Activated CD8-positive, alpha-beta T cell treated with anti-CD3 and anti-CD28 coated beads for 36 hours (primary cell): ENCODE data around the gene KRT6A. TPM values are rescaled to one million over a fixed set of nuclear protein-coding genes. Genes with fewer than 3 reads are reported as not detected.

Experiments
- ATAC-seq: fragments of 200-7000 bp; cut with Tn5 transposase; one replicate; pipeline ENCODE4 v1.10.0; 2021; ENCODE audit warnings: mild to moderate bottlenecking, moderate library complexity
- CTCF ChIA-PET: fragments of 350-600 bp; sonication (Branson Sonifier 250); formaldehyde crosslinking; loops from one replicate; lab custom pipeline; 2021; ENCODE audit warnings: antibody characterized with exemption; lab: Charles Lee
- POLR2A ChIA-PET: fragments of 350-600 bp; sonication (Branson Sonifier 250); formaldehyde crosslinking; loops from one replicate; lab custom pipeline; 2021; ENCODE audit warnings: antibody characterized with exemption; lab: Charles Lee
- DNase-seq: peaks from one replicate; pipeline ENCODE4 v3.0.0-alpha.2; 2020
- H3K27ac Mint-ChIP-seq: one replicate; pipeline ENCODE4 v1.8.0; 2021; ENCODE audit warnings: mild to moderate bottlenecking, mixed read lengths
- H3K27me3 Mint-ChIP-seq: one replicate; pipeline ENCODE4 v1.8.0; 2021; ENCODE audit warnings: mixed read lengths
- H3K36me3 Mint-ChIP-seq: one replicate; pipeline ENCODE4 v1.8.0; 2021; ENCODE audit warnings: low read depth, mixed read lengths
- H3K4me1 Mint-ChIP-seq: one replicate; pipeline ENCODE4 v1.8.0; 2021; ENCODE audit warnings: low read depth, mixed read lengths
- H3K4me3 Mint-ChIP-seq: one replicate; pipeline ENCODE4 v1.8.0; 2021; ENCODE audit warnings: mild to moderate bottlenecking, moderate library complexity, mixed read lengths
- H3K9me3 Mint-ChIP-seq: one replicate; pipeline ENCODE4 v1.8.0; 2021; ENCODE audit warnings: mixed read lengths
- intact Hi-C: fragments of 100-400 bp; cut with micrococcal nuclease; formaldehyde crosslinking; loops from one replicate; pipeline ENCODE4 v1.10.0; 2022
- total RNA-seq, 2 experiments: library from RNA; stranded (reverse); gene quantifications; one replicate each; pipeline ENCODE4 v1.2.3, GENCODE V29; 2021
- TF ChIP-seq, protein P1 (sequence below): fragments of 200-600 bp; IDR thresholded peaks from one replicate; pipeline ENCODE4 v1.8.0; 2022; ENCODE audit warnings: antibody characterized with exemption, mild to moderate bottlenecking

Gene KRT6A
- total RNA-seq, 2 experiments from 2014 or later = not detected

DNA sequence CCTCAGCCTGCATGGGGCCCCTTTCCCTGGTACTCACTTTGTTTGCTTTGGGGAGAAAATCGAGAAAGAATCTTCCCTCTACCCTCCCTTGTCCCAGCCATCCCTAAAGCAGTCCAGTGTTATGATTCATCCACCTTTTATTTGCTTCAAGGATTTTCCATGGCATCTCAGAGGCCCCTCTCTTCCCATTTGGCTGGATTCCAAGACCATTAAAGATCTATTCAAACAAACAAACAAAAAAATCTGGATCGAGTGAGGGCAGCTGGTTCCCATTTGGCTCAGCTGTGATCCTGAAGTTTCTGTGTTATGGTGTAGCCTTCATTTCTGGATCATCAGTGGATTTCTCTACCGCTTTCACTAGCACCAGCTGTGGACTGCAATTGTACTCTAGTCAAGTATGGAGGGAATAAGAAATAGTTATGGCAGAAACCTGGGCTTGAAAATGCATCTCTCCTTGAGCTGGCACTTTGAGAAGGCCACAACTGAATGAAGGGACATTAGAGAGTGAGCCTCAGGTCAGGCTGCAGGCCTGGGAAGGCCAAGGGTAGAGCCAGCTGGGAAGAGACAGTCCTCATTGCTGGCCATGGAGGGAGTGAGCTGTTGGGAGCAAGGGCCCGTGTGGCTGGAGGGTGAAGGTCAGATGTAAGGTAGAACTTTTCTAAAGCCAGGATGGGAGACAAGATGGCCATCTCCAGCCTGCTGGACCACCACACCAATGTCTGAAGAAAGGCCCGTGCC, 46.2 kb upstream of the KRT6A start:
- CTCF ChIA-PET = interaction anchor here (1.5 kb wide), 1 partner anchor 332 kb away, joined by 3 read pairs; no protein-coding TSS in a partner anchor

DNA sequence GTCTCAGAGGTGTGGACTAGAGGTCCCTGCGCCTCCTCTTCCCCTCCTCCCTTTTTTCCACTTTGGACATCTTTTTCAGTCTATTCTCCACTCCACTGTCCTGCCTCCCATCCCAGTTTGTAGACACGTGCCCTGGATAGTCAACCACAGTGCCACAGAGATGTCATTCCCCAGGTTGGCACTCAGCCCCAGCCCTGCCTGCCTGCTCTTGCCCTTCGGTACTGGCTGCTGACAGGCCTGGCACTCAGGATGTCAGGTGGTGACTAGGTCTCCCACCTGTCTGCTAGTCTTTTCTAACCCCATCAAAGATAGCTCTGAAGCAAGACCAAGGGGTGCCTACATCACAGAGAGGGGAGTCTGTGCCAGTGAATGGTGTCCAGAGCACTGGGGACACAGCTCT, 44.0 kb upstream of the KRT6A start:
- ChIA-PET POLR2A (no interaction called here), CTCF (no interaction called here)
- DNase-seq = no peak
- Mint-ChIP-seq H3K9me3 (no peaks in the 10 kb centered on the region), H3K27ac (no peak overlapping the region), H3K4me1 (no peaks in the 10 kb centered on the region), H3K27me3 (no peaks in the 10 kb centered on the region), H3K4me3 (no peak overlapping the region), H3K36me3 (no peaks in the 10 kb centered on the region)
- no peak for ATAC-seq
- TF ChIP-seq, protein P1, sequence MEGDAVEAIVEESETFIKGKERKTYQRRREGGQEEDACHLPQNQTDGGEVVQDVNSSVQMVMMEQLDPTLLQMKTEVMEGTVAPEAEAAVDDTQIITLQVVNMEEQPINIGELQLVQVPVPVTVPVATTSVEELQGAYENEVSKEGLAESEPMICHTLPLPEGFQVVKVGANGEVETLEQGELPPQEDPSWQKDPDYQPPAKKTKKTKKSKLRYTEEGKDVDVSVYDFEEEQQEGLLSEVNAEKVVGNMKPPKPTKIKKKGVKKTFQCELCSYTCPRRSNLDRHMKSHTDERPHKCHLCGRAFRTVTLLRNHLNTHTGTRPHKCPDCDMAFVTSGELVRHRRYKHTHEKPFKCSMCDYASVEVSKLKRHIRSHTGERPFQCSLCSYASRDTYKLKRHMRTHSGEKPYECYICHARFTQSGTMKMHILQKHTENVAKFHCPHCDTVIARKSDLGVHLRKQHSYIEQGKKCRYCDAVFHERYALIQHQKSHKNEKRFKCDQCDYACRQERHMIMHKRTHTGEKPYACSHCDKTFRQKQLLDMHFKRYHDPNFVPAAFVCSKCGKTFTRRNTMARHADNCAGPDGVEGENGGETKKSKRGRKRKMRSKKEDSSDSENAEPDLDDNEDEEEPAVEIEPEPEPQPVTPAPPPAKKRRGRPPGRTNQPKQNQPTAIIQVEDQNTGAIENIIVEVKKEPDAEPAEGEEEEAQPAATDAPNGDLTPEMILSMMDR = no peak
- intact Hi-C loops = no loop called here

More for the DNA sequence above, 46.2 kb upstream of the KRT6A start:
- Mint-ChIP-seq H3K4me3 (no peak overlapping the region), H3K4me1 (peaks cover 4% of the 10 kb centered on the region), H3K27me3 (no peaks in the 10 kb centered on the region), H3K27ac (no peak overlapping the region), H3K36me3 (no peaks in the 10 kb centered on the region), H3K9me3 (no peaks in the 10 kb centered on the region)
- no peak for DNase-seq
- TF ChIP-seq, protein P1 = no peak
- no peak for ATAC-seq
- POLR2A ChIA-PET = no interaction called here
- intact Hi-C loops = no loop called here

DNA sequence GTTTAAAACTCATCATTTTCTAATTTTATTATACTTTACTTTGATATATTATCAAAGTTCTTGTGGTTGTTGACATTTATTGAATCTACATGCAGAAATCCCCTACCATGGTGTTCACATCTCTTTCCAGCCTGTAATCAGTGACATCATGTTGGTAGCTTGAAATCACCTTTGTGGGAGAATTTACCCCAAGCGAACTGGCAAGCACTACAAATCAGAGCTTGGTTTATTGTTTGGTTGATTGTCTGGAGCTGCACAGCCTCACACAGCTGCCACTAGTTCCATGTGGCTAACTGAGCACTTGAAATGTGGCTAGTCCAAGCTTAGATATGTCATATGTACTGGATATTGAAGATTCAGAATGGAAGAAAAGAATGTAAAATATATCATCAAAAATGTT, 42.5 kb upstream of the KRT6A start:
- Mint-ChIP-seq H3K27ac (no peak overlapping the region), H3K36me3 (no peaks in the 10 kb centered on the region), H3K4me1 (no peaks in the 10 kb centered on the region), H3K9me3 (no peaks in the 10 kb centered on the region), H3K27me3 (no peaks in the 10 kb centered on the region), H3K4me3 (no peak overlapping the region)
- TF ChIP-seq, protein P1 = no peak
- no peak for ATAC-seq
- intact Hi-C loops = no loop called here
- POLR2A ChIA-PET = no interaction called here
- DNase-seq = no peak
- CTCF ChIA-PET = interaction anchor here (1.4 kb wide), 1 partner anchor 344 kb away, joined by 3 read pairs; no protein-coding TSS in a partner anchor

DNA sequence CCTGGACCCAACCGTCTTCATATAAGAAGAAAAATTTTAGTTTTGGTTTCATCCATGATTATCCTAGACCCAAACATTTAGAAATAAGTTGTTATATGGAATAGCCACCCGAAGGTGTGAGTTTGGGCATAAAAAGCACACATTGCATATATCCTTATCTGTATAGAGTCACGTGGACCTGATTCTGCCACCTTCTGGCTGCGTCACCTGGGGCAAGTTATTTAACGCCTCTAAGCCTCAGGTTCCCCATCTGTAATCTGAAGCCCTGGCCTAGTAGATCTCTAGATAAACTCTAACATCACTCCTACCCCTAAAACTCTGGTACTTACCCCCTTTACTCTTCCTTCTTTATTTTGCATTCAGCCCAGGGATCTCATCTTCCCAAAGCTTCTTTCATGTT, 41.4 kb upstream of the KRT6A start:
- H3K4me1 Mint-ChIP-seq = no peaks in the 10 kb centered on the region
- H3K9me3 Mint-ChIP-seq = no peaks in the 10 kb centered on the region
- intact Hi-C loops = no loop called here
- H3K4me3 Mint-ChIP-seq = no peak overlapping the region
- DNase-seq (peak; percentile 41), ATAC-seq (no peak)
- TF ChIP-seq, protein P1 = no peak
- H3K27me3 Mint-ChIP-seq = no peaks in the 10 kb centered on the region
- H3K27ac Mint-ChIP-seq = no peak overlapping the region
- no peaks in the 10 kb centered on the region for H3K36me3 Mint-ChIP-seq
- POLR2A ChIA-PET = no interaction called here
- CTCF ChIA-PET = interaction anchor here (1.4 kb wide), 1 partner anchor 345 kb away, joined by 3 read pairs; no protein-coding TSS in a partner anchor

DNA sequence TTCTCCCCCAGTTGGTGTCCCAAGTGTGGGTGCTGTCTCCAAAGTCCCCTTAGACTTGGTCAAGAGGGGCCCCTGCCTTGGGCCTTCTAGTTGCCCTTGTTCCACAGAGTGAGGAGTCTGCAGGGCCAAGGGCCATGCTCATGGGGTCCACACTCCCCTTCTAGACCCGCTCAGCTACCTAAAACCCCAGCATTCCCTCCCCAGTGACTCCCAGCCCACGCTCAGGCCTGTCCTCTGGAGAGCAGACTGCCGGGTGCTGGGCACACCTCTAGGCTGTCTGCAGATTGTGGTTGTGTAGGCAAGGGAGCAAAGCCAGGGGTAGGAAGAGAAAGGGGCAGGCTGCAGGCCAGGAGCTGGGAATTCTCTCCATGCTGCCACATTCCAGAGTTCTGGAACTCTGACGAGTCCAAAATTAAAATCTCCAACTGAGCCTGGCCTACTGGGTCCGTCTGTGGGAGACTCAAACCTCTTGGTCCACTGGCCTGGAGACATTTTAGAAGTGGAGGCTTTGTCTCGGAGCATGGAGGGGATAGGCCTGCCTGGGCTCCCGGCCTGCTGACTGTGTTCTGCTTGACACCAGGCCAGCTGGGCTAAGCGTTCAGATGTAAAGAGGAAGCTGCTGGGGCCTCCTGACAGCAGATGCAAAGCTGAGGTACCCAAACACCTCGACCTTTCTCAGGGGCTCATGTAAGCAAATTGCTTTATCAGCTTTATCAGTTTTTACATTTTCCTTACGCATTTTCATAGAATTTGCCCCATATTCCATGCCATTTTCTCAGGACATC, 40.8 kb upstream of the KRT6A start:
- ATAC-seq = no peak
- no peaks in the 10 kb centered on the region for H3K4me1 Mint-ChIP-seq
- no peaks in the 10 kb centered on the region for H3K27me3 Mint-ChIP-seq
- CTCF ChIA-PET = interaction anchor here (0.6 kb wide), 1 partner anchor 76 kb away, joined by 3 read pairs; no protein-coding TSS in a partner anchor
- TF ChIP-seq, protein P1 = peak; percentile 9
- no peak overlapping the region for H3K4me3 Mint-ChIP-seq
- POLR2A ChIA-PET = no interaction called here
- DNase-seq = no peak
- H3K9me3 Mint-ChIP-seq = no peaks in the 10 kb centered on the region
- H3K27ac Mint-ChIP-seq = no peak overlapping the region
- intact Hi-C loops = no loop called here
- H3K36me3 Mint-ChIP-seq = no peaks in the 10 kb centered on the region
